ENCODE data around the gene PAOX.
A peak's percentile ranks its signal among the peaks of the same experiment; 100 is the strongest.
"Not testable (repeated sequence)": the region's sequence is repeated elsewhere in the genome, so short reads cannot be mapped to it uniquely, and the experiment has no call there.

The PAOX gene

DNA sequence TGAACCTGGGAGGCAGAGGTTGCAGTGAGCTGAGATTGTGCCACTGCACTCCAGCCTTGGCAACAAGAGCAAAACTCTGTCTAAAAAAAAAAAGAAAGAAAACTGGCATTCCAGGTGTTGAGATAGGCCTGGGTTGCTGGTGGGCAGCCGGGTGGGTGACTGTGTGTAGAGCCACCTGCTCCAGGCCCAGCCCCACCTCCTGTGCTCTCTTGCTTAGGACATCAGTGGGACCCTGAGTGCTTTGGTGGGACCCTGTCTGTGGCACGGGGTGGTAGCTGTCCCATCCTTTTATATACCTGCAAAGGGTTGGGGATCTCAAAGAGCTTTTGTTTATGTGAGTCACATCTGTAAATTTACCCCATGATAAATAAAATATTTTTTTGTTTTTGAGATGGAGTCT lies 6.2 kb downstream of the PAOX start:
- no peak for DNase-seq (ENCODE audit: low read depth)

- DNase-seq (ENCODE audit: low read depth), result not testable (repeated sequence)
Measured at GRCh38 chr10:133386951-133387350, 7.9 kb downstream of the PAOX start.

GRCh38 chr10:133388236-133388972 lies 9.3 kb downstream of the PAOX start:
- no peak for DNase-seq (ENCODE audit: low read depth)

DNA sequence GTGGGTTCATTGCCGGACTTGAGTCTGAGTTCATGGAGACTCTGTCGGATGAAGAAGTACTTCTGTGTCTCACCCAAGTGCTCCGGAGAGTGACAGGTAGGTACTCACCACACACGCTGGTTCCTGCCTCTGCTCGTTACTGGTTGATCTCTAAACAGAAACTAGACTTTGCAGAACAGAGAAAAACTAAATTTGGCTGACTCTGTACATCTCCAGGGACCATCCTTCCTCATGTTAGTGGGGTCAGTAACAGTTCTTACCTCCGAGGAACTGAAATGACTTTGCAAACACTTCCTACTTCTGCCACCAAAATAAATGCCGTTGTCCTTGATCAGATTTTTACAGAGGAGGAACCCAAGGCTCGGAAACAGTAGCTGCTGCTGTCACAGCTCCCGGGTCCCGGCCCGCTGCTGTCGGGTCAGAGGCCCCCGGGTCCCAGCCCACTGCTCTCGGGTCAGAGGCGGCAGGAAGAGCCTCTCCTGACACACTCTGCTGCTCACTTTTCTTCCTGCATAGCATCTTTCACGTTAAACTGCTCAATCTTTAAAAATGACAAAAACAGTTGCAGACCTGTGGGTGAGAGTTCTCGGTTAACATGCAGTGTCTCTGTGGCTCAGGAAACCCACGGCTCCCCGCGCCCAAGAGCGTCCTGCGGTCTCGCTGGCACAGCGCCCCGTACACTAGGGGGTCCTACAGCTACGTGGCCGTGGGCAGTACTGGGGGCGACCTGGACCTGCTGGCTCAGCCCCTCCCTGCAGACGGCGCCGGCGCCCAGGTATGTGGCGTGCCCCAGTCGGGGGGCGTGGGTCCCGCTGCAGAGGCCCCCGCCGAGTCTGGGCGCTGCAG lies 10.1 kb downstream of the PAOX start:
- DNase-seq (ENCODE audit: low read depth), result no peak

DNA sequence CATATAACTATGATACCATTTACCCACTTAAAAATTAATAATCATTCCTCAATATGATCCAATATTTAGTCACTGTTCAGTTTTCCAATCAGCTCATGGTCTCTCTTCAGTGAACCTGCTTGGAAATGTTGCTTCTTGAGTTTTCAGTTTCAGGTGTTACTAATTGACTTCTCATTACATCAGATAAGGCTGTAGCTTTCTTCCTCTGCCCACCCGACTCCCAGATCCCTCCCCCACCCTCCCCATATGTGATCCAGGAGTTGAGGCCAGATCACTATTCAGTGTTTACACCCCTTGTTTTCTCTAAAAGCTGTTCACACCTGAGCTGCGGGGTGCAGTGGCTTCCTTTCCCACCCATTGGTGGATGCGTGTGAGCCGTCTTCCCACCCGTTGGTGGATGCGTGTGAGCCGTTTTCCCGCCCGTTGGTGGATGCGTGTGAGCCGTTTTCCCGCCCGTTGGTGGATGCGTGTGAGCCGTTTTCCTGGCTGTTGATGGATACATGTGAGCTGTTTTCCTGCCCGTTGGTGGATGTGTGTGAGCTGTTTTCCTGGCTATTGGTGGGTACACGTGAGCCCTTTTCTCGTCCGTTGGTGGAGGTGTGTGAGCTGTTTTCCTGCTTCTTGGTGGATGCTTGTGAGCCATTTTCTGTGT lies 11.7 kb downstream of the PAOX start:
- DNase-seq (ENCODE audit: low read depth), result no peak

- DNase-seq (ENCODE audit: low read depth), result no peak
Measured at GRCh38 chr10:133391249-133391635, 12.2 kb downstream of the PAOX start.

GRCh38 chr10:133391761-133392518 lies 12.9 kb downstream of the PAOX start:
- no peak for DNase-seq (ENCODE audit: low read depth)

GRCh38 chr10:133393401-133394063 lies 14.5 kb downstream of the PAOX start:
- DNase-seq (ENCODE audit: low read depth), result no peak

DNA sequence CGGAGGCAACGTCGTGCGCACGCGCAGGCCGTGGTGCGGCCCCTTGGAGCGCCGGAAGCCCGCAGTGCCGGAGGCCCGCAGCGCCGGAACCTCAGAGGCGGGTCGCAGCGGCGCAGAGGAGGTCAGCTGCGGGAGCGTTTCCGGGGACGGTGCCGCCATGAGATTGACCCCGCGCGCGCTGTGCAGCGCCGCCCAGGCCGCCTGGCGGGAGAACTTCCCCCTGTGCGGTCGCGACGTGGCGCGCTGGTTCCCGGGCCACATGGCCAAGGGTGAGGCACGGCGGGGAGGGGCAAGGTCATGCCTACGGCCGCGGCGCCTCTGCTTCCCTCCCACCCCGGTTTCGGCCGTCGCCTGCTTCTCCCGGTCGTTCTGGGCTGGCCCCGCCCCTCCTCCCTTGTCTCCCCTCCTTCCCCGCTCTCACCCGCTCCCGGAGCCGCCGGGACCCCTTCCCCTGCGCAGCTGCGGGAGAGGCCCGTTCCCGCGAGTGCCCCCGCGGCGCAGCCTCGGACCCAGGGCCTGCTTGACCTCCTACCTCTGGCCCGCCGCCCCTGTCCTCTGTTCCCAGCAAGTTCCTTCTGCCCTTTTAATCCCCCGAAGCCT lies 15.1 kb downstream of the PAOX start, which contains the start of gene MTG1:
MTG1 (plus strand) TSS at position 94 of the 600 bp plus-strand sequence; CDS start at position 158, 64 bp downstream.
- DNase-seq (ENCODE audit: low read depth), result peak; percentile 92

- DNase-seq (ENCODE audit: low read depth), result no peak
Measured at GRCh38 chr10:133394801-133395221, 15.7 kb downstream of the PAOX start.

- no peak for DNase-seq (ENCODE audit: low read depth)
Measured at GRCh38 chr10:133396035-133396624, 17.1 kb downstream of the PAOX start.

- no peak for DNase-seq (ENCODE audit: low read depth)
Measured at GRCh38 chr10:133397938-133398337, 18.9 kb downstream of the PAOX start.

DNA sequence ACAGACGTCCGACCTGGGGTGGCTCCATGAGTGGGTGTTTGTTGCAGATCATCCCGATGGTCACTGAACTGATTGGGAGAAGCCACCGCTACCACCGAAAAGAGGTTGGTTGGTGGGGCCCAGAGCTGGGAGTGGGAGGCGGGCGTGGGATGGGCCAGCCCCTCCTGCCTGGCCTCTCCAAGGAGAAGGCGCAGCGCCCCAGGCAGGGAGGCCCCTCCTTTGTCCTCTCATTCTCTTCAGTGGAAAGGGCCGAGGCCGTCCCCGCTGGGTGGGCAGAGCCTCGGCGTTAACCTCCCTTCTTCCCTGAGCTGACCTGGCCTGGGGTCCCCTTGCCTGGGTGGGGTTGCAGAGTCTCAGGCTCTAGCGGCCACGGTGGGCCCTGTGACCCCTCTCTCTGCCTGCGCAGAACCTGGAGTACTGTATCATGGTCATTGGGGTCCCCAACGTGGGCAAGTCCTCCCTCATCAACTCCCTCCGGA lies 20.1 kb downstream of the PAOX start:
- DNase-seq (ENCODE audit: low read depth), result no peak

DNA sequence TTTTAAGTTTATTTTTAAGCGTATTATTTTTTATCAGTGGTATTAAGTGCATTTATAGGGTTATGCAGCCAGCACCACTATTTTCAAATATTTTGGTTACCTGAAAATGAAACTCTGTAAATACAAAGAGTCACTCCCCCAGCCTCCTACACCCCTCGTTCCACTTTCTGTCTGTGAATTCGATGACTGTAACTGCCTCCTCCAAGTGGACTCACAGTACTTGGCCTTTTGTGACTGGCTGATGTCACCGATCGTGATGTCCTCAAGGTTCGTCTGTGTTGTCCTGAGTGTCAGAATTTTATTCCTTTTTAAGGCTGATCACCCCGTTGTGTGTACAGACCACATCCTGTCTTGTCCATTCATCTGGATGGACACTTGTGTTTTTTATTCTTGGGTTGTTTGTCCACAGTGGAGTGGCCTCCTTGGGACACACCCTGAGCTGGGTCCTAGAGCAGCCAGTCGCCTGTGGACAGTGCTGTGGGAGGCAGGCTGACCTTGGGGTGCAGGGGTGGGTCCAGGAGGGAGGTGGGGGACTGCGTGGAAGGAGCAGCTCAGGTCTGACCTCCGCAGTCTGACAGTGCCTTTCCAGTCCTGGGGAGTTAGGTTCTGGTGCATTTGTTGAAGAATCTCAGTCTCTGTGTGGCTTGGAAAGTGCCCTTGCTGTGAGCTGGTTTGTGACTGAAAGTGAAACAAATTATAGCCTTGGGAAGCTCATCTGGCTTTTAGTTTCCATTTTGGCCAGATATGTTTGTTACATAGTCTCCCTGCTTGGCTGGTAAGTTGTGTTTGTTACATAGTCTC lies 21.8 kb downstream of the PAOX start:
- DNase-seq (ENCODE audit: low read depth), result no peak

DNA sequence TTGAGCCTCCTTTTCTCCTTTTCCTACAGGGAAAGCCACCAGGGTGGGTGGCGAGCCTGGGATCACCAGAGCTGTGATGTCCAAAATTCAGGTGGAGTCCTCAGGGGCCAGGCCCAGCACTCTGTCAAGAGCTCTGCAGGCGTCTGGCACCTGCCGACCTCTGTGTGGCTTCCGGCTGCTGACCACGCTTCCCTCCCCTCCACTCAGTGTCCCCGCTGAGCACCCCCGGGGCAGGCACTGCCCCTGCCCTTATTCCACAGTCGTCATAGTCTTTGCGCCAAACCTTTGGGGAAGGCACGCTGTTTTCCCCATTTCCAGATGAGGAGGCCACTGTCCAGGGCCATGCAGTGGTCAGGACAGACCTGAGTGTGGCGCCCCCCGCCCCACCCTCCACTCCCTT lies 22.4 kb downstream of the PAOX start:
- DNase-seq (ENCODE audit: low read depth), result no peak

- no peak for DNase-seq (ENCODE audit: low read depth)
Measured at GRCh38 chr10:133401981-133402725, 23.1 kb downstream of the PAOX start.

DNA sequence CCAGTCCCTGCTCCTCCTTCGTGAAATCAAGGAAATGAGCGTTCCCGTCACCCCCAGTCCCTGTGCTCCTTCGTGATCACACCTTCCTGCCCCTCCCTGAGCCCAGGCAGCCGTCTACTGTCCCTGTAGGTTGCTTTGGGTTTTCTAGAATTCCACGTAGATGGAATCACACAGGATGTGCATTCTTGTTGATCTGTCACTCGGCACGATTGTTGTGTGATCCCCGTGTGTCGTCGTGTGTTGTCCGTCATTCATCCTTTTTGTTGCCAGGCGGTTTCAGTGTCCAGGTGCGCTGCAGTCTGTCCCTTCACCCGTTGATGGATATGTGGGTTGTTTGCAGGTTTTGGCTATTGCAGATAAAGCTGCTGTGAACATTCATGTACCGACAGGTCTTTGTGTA lies 24.3 kb downstream of the PAOX start:
- no peak for DNase-seq (ENCODE audit: low read depth)

GRCh38 chr10:133403784-133404183 lies 24.7 kb downstream of the PAOX start:
- no peak for DNase-seq (ENCODE audit: low read depth)

DNA sequence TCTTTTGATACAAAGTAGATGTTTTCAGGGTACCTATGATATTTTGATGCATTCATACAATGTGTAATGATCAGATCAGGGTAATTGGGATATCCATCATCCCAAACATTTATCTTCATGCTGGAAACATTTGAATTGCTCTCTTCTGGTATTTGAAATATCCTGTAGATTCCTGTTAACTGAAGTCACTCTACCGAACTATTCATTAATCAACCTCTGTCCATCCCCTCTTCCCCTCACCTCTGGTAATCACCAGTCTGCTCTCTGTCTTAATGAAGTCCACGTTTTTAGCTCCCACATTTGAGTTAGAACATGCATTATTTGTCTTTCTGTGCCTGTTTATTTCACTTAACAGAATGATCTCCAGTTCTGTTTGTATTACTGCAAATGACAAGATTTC lies 26.2 kb downstream of the PAOX start:
- DNase-seq (ENCODE audit: low read depth), result no peak

Measured in activated T-helper 1 cell treated with Interleukin-2 at 50 U/mL for 16 hours (primary cell).